Cerebellar cortex (tissue), 1 donor: Measurements from ENCODE around the gene S100A9.
"Not testable (repeated sequence)": the region's sequence is repeated elsewhere in the genome, so short reads cannot be mapped to it uniquely, and the experiment has no call there.

Experiments
- DNase-seq: peaks from one replicate; pipeline ENCODE4 v3.0.0-alpha.2; 2015; ENCODE audit warnings: low spot score

S100A9 gene

GRCh38 chr1:153407274-153407673 lies 49.6 kb downstream of the S100A9 start:
- DNase-seq, result not testable (repeated sequence)
